Calu3 (cell line): Measurements from ENCODE around the gene UFSP1. TPM values are rescaled to one million over a fixed set of nuclear protein-coding genes. Genes with fewer than 3 reads are reported as not detected.

Experiments
- BruUV-seq: library from RNA; stranded (reverse); fragments of 400-500 nt; replicated peaks from 2 replicates; lab custom pipeline; 2021; lab: Mats Ljungman, UMichigan
- CTCF ChIA-PET: fragments of 300-600 bp; sonication (Branson Sonifier 250); formaldehyde crosslinking; loops from one replicate; lab custom pipeline; 2022; ENCODE audit warnings: antibody characterized with exemption; lab: Charles Lee
- DNase-seq: peaks from one replicate; pipeline ENCODE4 v3.0.0; 2022
- H3K27ac Mint-ChIP-seq: one replicate; pipeline ENCODE4 v1.8.0; 2022; ENCODE audit warnings: mixed read lengths; ENCODE audit not compliant: unreplicated experiment
- H3K27me3 Mint-ChIP-seq: one replicate; pipeline ENCODE4 v1.8.0; 2022; ENCODE audit warnings: mixed read lengths; ENCODE audit not compliant: unreplicated experiment
- H3K36me3 Mint-ChIP-seq: one replicate; pipeline ENCODE4 v1.8.0; 2022; ENCODE audit warnings: mild to moderate bottlenecking, moderate library complexity, mixed read lengths; ENCODE audit not compliant: insufficient read depth, unreplicated experiment
- H3K4me1 Mint-ChIP-seq: one replicate; pipeline ENCODE4 v1.8.0; 2022; ENCODE audit warnings: mild to moderate bottlenecking, low read depth, mixed read lengths; ENCODE audit not compliant: unreplicated experiment
- H3K4me3 Mint-ChIP-seq: one replicate; pipeline ENCODE4 v1.8.0; 2022; ENCODE audit warnings: mild to moderate bottlenecking, low read depth, moderate library complexity, mixed read lengths; ENCODE audit not compliant: unreplicated experiment
- H3K9me3 Mint-ChIP-seq: one replicate; pipeline ENCODE4 v1.8.0; 2022; ENCODE audit warnings: low read depth, mixed read lengths; ENCODE audit not compliant: unreplicated experiment
- CTCF ChIP-seq: fragments of 200-600 bp; IDR thresholded peaks from one replicate; pipeline ENCODE4 v1.8.0; 2022; ENCODE audit warnings: antibody characterized with exemption; ENCODE audit not compliant: unreplicated experiment
- intact Hi-C: fragments of 100-400 bp; cut with micrococcal nuclease; formaldehyde crosslinking; loops from one replicate; pipeline ENCODE4 v1.10.0; 2022; ENCODE audit not compliant: unreplicated experiment
- total RNA-seq: library from RNA; stranded (reverse); gene quantifications from 2 replicates; pipeline ENCODE4 v1.2.3, GENCODE V29; 2022

The UFSP1 gene
- total RNA-seq, 1 experiment from 2014 or later = 4.2 TPM

GRCh38 chr7:100895956-100896731, 6.6 kb upstream of the UFSP1 start:
- no TSS peak for BruUV-seq
- CTCF ChIA-PET = no interaction called here
- H3K27ac Mint-ChIP-seq = peak overlapping the region; percentile 68

GRCh38 chr7:100895701-100895955, 6.1 kb upstream of the UFSP1 start, which contains the start of gene ACHE:
ACHE (minus strand) TSS chr7:100895888; CDS start chr7:100894232, 1,656 bp downstream.
- Mint-ChIP-seq H3K36me3 (peaks cover 17% of the 10 kb centered on the region), H3K4me1 (peaks cover 19% of the 10 kb centered on the region), H3K27me3 (peaks cover 23% of the 10 kb centered on the region), H3K9me3 (no peaks in the 10 kb centered on the region), H3K27ac (peak within 1 kb of the TSS; percentile 68), H3K4me3 (peak within 1 kb of the TSS; percentile 71)
- no peak for TF ChIP-seq CTCF
- intact Hi-C loops = loop anchor here (10.0 kb wide), 1 partner anchor 69 kb away; the partner anchor contains the start of gene MUC12
- DNase-seq = no peak
- CTCF ChIA-PET = no interaction called here
- BruUV-seq = no TSS peak

More at GRCh38 chr7:100895956-100896731, 6.6 kb upstream of the UFSP1 start:
- peak overlapping the region; percentile 71 for H3K4me3 Mint-ChIP-seq
- H3K9me3 Mint-ChIP-seq = no peaks in the 10 kb centered on the region
- peaks cover 23% of the 10 kb centered on the region for H3K27me3 Mint-ChIP-seq
- peaks cover 17% of the 10 kb centered on the region for H3K4me1 Mint-ChIP-seq
- intact Hi-C loops = loop anchor here (10.0 kb wide), 1 partner anchor 69 kb away; the partner anchor contains the start of gene MUC12
- TF ChIP-seq CTCF = no peak
- DNase-seq = peak; percentile 37
- H3K36me3 Mint-ChIP-seq = peaks cover 15% of the 10 kb centered on the region

- peaks cover 22% of the 10 kb centered on the region for H3K36me3 Mint-ChIP-seq
- H3K27me3 Mint-ChIP-seq = peaks cover 23% of the 10 kb centered on the region
- DNase-seq = peak; percentile 61
- intact Hi-C loops = loop anchor here (10.0 kb wide), 1 partner anchor 70 kb away; the partner anchor contains the start of gene MUC12
- CTCF ChIA-PET = interaction anchor here (0.7 kb wide), 1 partner anchor 200 kb away, joined by 4 read pairs; no protein-coding TSS in a partner anchor
- TSS peak; percentile 47 for BruUV-seq
- TF ChIP-seq CTCF = peak; percentile 83
- no peaks in the 10 kb centered on the region for H3K9me3 Mint-ChIP-seq
- peaks cover 19% of the 10 kb centered on the region for H3K4me1 Mint-ChIP-seq
- no peak overlapping the region for H3K27ac Mint-ChIP-seq
- H3K4me3 Mint-ChIP-seq = peak overlapping the region; percentile 71
Observed at GRCh38 chr7:100894860-100895700, 5.6 kb upstream of the UFSP1 start.

GRCh38 chr7:100893910-100894721, 4.6 kb upstream of the UFSP1 start:
- no peak for DNase-seq
- intact Hi-C loops = loop anchor here (10.0 kb wide), 1 partner anchor 71 kb away; the partner anchor contains the start of gene MUC12
- Mint-ChIP-seq H3K27me3 (peaks cover 23% of the 10 kb centered on the region), H3K4me3 (no peak overlapping the region), H3K9me3 (no peaks in the 10 kb centered on the region), H3K4me1 (peaks cover 19% of the 10 kb centered on the region), H3K27ac (peak overlapping the region; percentile 63), H3K36me3 (peaks cover 30% of the 10 kb centered on the region)
- TF ChIP-seq CTCF = no peak
- CTCF ChIA-PET = interaction anchor here (0.7 kb wide), 1 partner anchor 201 kb away, joined by 4 read pairs; no protein-coding TSS in a partner anchor
- BruUV-seq = no TSS peak
